WI38 (cell line): ENCODE data around the gene ZNF711.
A peak's percentile ranks its signal among the peaks of the same experiment; 100 is the strongest.
"Not testable (repeated sequence)": the region's sequence is repeated elsewhere in the genome, so short reads cannot be mapped to it uniquely, and the experiment has no call there.

Experiments
- H3K4me3 ChIP-seq: 2 replicates; pipeline ENCODE4 v1.5.1; 2011; ENCODE audit warnings: low read depth, mild to moderate bottlenecking, control low read depth, low read length
- TF ChIP-seq, protein P1 (sequence below): IDR thresholded peaks from 2 replicates; pipeline ENCODE4 v1.5.1; 2012; ENCODE audit warnings: low read depth, mild to moderate bottlenecking, control low read depth, low read length

The ZNF711 gene

DNA sequence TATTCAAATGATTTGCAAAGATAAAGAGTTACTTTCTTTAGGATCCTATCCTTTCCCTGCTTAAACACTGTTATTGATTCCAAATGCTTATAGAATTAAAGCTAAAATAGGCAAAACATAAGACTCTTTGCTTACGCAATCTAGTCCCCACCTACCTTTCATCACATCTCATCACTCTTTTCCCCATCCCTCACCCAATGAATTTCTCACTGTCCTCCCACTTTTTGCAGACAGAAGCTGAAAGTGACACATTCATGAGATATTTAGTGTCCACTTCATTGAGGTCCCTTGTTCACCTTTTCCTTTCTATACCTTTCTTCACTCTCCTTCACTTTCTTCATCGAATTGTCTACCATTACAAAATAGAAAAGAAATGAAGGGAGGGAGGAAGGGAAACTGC lies 636 bp upstream of the ZNF711 start:
- TF ChIP-seq, protein P1, sequence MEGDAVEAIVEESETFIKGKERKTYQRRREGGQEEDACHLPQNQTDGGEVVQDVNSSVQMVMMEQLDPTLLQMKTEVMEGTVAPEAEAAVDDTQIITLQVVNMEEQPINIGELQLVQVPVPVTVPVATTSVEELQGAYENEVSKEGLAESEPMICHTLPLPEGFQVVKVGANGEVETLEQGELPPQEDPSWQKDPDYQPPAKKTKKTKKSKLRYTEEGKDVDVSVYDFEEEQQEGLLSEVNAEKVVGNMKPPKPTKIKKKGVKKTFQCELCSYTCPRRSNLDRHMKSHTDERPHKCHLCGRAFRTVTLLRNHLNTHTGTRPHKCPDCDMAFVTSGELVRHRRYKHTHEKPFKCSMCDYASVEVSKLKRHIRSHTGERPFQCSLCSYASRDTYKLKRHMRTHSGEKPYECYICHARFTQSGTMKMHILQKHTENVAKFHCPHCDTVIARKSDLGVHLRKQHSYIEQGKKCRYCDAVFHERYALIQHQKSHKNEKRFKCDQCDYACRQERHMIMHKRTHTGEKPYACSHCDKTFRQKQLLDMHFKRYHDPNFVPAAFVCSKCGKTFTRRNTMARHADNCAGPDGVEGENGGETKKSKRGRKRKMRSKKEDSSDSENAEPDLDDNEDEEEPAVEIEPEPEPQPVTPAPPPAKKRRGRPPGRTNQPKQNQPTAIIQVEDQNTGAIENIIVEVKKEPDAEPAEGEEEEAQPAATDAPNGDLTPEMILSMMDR, result no peak
- no peak overlapping the region; the same call in 1 of the 2 replicates for H3K4me3 ChIP-seq

DNA sequence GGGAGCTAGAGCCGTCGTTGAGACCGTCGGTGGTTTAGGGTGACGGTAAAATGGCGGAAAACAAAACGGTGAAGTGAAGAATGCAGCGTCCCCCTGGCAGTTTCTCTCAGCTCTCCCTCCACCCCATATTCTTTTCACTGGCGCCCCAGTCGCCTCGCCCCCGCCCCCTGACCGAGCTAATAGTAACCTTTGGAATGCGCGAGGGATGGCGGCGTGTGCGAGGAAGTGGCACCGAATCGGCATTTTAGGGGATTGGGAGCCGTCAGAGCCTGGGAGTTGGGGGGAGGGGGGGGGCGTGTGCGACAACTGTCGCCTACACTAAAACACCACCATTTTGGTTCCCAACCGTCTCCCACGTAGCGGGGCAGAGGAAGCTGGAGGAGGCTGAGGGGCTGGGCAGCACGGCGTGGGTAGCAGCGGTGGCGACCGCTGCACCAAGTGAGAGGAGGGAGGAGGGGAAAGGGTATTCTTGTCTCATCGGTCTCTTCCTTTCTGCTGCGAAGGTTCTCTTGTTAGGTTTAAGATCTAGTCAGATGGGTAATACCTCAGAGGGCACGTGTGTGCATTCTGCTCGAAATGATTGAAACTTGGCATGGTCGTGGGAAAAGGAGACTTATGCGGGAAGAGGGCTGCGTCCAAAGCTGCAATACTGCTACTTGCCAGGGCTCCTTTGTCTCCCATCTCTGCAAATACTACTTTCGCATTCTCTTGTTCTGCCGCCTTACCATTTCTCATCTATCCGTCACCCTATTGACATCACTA lies 840 bp downstream of the ZNF711 start:
- TF ChIP-seq, protein P1, result no peak
- peak overlapping the region; percentile 72 for H3K4me3 ChIP-seq

DNA sequence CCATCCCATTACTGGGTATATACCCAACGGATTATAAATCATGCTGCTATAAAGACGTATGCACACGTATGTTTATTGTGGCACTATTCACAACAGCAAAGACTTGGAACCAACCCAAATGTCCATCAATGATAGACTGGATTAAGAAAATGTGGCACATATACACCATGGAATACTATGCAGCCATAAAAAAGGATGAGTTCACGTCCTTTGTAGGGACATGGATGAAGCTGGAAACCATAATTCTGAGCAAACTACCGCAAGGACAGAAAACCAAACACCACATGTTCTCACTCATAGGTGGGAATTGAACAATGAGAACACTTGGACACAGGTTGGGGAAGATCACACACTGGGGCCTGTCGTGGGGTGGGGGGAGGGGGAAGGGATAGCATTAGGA lies 41.5 kb downstream of the ZNF711 start:
- H3K4me3 ChIP-seq, result not testable (repeated sequence)

DNA sequence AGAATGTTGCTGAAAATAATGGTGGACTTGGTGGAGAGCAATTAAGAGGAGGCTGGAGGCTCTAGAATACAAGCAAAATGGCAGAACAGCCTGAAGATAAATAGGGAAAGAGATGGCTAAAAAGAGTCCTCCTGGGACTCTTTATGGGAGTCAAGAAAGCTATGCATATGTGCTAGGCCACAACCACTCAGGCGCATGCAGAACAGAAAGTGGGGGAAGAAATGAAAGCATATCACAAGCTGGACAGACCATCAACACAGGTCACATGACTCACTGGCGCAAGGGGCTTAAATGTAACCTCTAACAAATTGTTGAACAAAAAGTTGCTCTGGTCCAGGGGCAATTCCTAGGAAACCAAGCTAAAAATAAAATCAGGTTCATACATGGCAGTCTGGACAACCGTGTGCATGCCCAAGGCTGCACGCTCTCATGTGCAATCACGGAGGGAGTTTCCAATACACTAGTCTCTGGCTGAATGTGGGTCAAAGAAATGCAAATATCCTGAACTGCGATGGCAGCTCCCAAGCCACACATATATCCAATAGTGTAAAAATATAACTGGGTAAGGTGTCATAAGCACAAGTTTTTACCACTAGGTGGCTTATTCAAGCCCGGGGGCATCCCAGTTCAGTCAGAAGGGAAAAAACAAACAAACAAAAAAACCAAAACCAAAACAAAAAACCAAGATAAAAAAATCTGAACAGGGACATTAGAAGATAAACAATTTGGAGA lies 45.4 kb downstream of the ZNF711 start:
- TF ChIP-seq, protein P1, result no peak

DNA sequence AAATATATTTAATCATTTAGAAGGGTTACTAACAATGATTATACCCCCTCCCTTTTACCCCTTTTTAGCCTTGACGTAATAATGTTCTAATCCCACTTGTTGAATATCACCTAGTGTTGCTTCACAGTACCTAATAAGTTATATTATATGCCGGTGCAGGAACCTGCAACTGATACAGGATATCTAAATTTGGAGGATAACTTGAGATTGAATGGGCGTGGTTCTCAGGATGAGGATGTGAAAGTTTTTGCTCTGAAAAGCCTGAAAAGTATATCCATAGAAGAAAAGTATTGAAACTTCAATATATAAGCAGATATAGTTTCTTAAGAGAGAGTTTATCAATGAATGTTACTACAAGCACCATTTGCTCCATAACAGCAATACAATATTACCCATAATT lies 59.8 kb downstream of the ZNF711 start:
- no peak overlapping the region for H3K4me3 ChIP-seq
- TF ChIP-seq, protein P1, result no peak

More for the DNA sequence above, 45.4 kb downstream of the ZNF711 start:
- H3K4me3 ChIP-seq, result no peak overlapping the region

DNA sequence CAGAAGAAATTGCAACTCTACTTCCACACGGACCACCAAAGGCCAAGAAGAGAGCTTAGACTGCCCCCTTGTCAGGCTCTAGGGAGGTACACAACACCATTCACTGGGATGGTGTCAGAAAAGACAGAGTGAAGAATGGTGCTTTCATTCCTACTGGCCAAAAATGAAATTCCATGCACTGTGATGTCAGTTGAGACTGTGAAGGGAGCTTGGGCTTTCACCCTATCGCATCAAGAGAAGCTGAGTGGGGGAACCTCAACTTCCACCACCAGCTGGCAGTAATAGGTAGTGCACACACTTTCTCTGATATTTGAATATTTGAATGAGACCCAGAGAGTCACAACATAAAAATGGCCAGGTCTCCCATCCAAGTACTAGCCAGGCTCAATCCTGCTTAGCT lies 65.9 kb downstream of the ZNF711 start:
- TF ChIP-seq, protein P1, result no peak
- no peak overlapping the region for H3K4me3 ChIP-seq

DNA sequence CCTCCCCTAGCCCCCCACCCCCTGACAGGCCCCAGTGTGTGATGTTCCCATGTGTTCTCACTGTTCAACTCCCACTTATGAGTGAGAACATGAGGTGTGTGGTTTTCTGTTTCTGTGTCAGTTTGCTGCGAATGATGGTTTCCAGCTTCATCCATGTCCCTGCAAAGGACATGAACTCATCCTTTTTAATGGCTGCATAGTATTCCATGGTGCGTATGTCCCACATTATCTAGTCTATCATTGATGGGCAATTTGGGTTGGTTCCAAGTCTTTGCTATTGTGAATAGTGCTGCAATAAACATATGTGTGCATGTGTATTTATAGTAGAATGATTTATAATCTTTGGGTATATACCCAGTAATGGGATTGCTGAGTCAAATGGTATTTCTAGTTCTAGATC lies 67.6 kb downstream of the ZNF711 start:
- not testable (repeated sequence) for H3K4me3 ChIP-seq
